ENCODE measurements around the gene PDAP1.
"Not testable (repeated sequence)": the region's sequence is repeated elsewhere in the genome, so short reads cannot be mapped to it uniquely, and the experiment has no call there.

PDAP1 gene

DNA sequence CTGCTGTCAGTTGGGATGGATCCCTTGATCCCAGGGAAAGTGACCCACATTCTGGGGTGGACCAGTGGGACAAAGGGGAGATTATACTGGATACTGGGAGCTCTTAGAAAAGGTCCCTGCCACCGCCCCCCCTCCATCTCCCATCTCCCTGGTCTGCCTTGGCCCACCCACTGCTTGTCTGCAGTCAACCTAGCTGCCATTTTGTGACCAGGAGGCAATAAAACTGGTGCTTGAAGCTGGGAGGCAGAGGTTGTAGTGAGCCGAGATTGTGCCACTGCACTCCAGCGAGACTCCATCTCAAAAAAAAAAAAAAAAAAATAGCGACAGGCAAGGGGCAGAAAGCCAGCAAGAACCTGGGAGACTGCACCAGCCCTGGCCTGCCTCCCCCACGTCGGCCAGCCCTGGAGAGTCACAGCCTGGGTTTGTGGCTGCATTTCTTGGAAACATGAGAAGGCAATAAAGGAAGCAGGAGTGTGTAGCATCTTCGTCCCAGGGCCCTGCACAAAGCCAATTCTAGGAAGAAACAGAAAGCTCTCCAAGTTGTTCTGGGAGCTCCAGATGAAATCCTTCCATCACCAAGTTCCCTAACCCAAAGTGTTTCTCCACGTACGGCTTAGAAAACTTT is 38.5 kb downstream of the PDAP1 start:
- Histone ChIP-seq H3K9me3 (ENCODE audit: control insufficient read depth in 2 of 2, low read length in 2 of 2) (no peaks in the 10 kb centered on the region), H3K9ac (ENCODE audit: low read depth in 1 of 2, low read length in 2 of 2) (no peak overlapping the region), H3K4me3 (ENCODE audit: low read length in 2 of 2) (no peak overlapping the region), H3K27ac (ENCODE audit: low read depth in 2 of 2, low read length in 2 of 2) (no peak overlapping the region), H3K4me1 (ENCODE audit: control insufficient read depth in 2 of 2, insufficient read depth in 2 of 2, low read length in 2 of 2) (peaks cover 7 to 11% of the 10 kb centered on the region in 2 donors), H3K36me3 (ENCODE audit: control insufficient read depth in 2 of 2, insufficient read depth in 2 of 2, low read length in 2 of 2) (peaks cover 17 to 22% of the 10 kb centered on the region in 2 donors), H3K27me3 (ENCODE audit: control insufficient read depth in 2 of 2, insufficient read depth in 2 of 2, low read length in 2 of 2) (no peaks in the 10 kb centered on the region)

DNA sequence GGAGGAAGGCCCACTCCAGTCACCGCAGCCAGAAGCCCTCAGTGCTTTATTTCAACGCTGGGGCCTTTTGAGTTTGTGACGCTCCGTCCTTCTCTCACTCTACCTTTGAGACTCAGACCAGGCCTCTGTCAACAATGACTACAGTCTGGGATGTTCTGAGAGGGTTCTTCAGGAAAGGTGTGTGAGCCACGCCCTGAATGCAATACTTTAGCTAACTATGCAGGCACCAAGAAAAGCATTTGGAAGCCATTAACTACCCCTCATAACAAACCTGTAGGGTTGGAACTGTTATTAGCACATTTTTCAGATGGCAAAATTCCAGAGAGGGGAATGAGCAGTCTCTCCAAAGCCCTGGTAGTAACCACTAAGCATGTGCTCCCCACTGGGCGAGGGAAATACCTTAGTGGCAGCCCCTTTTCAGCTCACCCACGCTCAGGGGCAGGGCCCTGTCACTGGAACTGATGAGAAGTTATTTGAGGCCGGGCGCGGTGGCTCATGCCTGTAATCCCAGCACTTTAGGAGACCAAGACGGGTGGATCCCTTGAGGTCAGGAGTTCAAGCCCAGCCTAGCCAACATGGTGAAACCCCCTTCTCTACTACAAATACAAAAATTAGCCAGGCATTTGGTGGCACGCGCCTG is 39.5 kb downstream of the PDAP1 start:
- Histone ChIP-seq H3K9ac (ENCODE audit: low read depth in 1 of 2, low read length in 2 of 2) (no peak overlapping the region), H3K36me3 (ENCODE audit: control insufficient read depth in 2 of 2, insufficient read depth in 2 of 2, low read length in 2 of 2) (peaks cover 24 to 31% of the 10 kb centered on the region in 2 donors), H3K4me1 (ENCODE audit: control insufficient read depth in 2 of 2, insufficient read depth in 2 of 2, low read length in 2 of 2) (peaks cover 7 to 8% of the 10 kb centered on the region in 2 donors), H3K27me3 (ENCODE audit: control insufficient read depth in 2 of 2, insufficient read depth in 2 of 2, low read length in 2 of 2) (no peaks in the 10 kb centered on the region), H3K27ac (ENCODE audit: low read depth in 2 of 2, low read length in 2 of 2) (no peak overlapping the region), H3K9me3 (ENCODE audit: control insufficient read depth in 2 of 2, low read length in 2 of 2) (no peaks in the 10 kb centered on the region), H3K4me3 (ENCODE audit: low read length in 2 of 2) (no peak overlapping the region)

DNA sequence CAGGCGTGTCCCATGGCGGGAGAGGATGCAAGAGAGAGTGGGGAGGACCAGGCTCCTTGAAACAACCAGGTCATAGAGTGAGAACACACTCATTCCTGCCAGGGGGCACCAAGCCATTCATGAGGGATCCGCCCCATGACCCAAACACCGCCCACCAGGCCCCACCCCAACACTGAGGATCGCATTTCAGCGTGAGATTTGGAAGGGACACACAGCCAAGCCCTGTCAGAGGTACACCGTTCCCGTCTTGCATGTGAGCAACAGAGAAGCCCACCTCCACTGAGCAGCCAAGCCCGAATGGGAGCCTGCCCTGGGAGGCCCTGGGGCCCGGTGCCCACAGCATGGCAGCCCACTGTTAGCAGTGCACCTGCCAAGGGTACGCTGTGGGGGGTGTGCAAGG is 41.8 kb downstream of the PDAP1 start:
- H3K9ac ChIP-seq (ENCODE audit: low read depth in 1 of 2, low read length in 2 of 2) = no peak overlapping the region
- no peaks in the 10 kb centered on the region for H3K4me1 ChIP-seq (ENCODE audit: control insufficient read depth in 2 of 2, insufficient read depth in 2 of 2, low read length in 2 of 2)
- no peak overlapping the region for H3K27ac ChIP-seq (ENCODE audit: low read depth in 2 of 2, low read length in 2 of 2)
- no peaks in the 10 kb centered on the region for H3K9me3 ChIP-seq (ENCODE audit: control insufficient read depth in 2 of 2, low read length in 2 of 2)
- H3K4me3 ChIP-seq (ENCODE audit: low read length in 2 of 2) = no peak overlapping the region
- H3K27me3 ChIP-seq (ENCODE audit: control insufficient read depth in 2 of 2, insufficient read depth in 2 of 2, low read length in 2 of 2) = no peaks in the 10 kb centered on the region
- H3K36me3 ChIP-seq (ENCODE audit: control insufficient read depth in 2 of 2, insufficient read depth in 2 of 2, low read length in 2 of 2) = peaks cover 38 to 42% of the 10 kb centered on the region in 2 donors

DNA sequence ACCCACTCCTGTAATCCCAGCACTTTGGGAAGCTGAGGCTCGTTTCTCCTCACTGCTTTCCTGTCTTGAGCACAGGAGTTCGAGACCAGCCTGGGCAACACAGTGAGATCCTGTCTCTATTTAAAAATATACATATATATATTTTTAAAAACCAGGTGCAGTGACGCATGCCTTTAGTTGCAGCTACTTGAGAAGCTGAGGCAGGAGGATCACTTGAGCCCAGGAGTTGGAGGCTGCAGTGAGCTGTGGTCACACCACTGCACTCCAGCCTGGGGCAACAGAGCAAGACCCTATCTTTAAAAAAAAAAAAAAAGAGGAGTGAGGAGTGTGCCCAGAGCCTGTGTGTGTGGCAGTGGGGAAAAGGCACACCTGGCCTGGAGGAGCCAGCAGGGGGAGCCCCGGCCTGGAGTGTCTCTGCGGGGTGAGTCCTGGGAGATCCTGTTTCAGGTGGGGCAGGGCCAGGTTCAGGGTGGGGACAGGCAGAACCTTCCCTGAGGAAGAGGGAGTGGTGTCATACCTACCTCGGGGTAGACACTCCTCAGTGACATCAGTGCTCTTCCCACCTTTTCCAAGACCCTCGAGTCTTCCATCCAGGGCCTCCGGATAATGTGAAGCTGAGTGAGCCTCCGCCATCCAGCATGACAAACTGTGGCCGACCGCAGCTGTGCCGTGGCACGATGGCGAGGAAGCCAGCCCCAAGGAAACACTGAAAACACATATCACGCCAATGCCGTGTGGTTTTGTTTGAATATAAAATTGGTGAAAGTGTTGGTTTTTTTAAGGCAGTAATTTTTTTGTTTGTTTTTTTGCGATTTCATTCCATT is 42.9 kb downstream of the PDAP1 start:
- Histone ChIP-seq H3K4me1 (ENCODE audit: control insufficient read depth in 2 of 2, insufficient read depth in 2 of 2, low read length in 2 of 2) (no peaks in the 10 kb centered on the region), H3K27me3 (ENCODE audit: control insufficient read depth in 2 of 2, insufficient read depth in 2 of 2, low read length in 2 of 2) (no peaks in the 10 kb centered on the region), H3K4me3 (ENCODE audit: low read length in 2 of 2) (no peak overlapping the region), H3K36me3 (ENCODE audit: control insufficient read depth in 2 of 2, insufficient read depth in 2 of 2, low read length in 2 of 2) (peaks cover 45 to 51% of the 10 kb centered on the region in 2 donors), H3K9me3 (ENCODE audit: control insufficient read depth in 2 of 2, low read length in 2 of 2) (no peaks in the 10 kb centered on the region), H3K27ac (ENCODE audit: low read depth in 2 of 2, low read length in 2 of 2) (peak overlapping the region in 1 of 2 donors; percentile 55), H3K9ac (ENCODE audit: low read depth in 1 of 2, low read length in 2 of 2) (peak overlapping the region in 1 of 2 donors; percentile 40)

DNA sequence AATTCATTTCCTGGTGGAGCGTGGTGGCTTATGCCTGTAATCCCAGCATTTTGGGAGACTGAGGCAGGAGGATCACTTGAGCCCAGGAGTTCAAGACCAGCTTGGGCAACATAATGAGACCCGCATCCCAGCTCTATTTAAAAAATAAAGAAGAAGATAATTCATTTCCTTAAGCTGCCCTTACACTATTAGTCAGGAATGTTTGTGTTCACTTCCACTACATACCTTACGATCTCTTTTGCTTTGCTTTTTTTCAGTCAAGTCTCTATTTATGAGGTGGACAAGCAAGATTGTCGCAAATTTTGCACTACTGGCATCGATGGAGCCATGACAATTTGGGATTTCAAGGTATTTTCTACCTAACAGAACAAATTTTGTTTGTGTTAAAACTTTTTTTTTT is 45.1 kb downstream of the PDAP1 start:
- Histone ChIP-seq H3K4me1 (ENCODE audit: control insufficient read depth in 2 of 2, insufficient read depth in 2 of 2, low read length in 2 of 2) (no peaks in the 10 kb centered on the region), H3K27ac (ENCODE audit: low read depth in 2 of 2, low read length in 2 of 2) (no peak overlapping the region), H3K36me3 (ENCODE audit: control insufficient read depth in 2 of 2, insufficient read depth in 2 of 2, low read length in 2 of 2) (peaks cover 58 to 61% of the 10 kb centered on the region in 2 donors)

DNA sequence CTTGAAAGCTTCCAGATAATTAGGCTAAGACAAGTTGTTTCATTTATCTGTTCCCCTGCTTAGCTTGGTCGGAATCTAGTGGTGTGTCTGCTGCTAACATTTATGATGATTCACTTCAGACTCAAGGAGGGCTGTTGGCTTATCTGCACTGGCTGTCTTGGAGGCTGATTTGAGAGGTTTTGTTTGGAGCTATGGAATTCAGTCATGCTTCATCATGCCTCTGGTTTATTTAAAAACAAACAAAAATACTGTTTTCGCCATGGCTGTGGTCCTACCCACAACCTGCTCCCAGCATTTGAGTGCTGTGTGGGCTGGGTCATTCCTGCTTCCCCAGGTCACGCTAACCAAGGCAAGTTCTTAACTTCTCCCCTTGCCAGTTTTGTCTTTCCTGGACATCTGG is 45.6 kb downstream of the PDAP1 start:
- Histone ChIP-seq H3K27me3 (ENCODE audit: control insufficient read depth in 2 of 2, insufficient read depth in 2 of 2, low read length in 2 of 2) (no peaks in the 10 kb centered on the region), H3K4me1 (ENCODE audit: control insufficient read depth in 2 of 2, insufficient read depth in 2 of 2, low read length in 2 of 2) (no peaks in the 10 kb centered on the region), H3K36me3 (ENCODE audit: control insufficient read depth in 2 of 2, insufficient read depth in 2 of 2, low read length in 2 of 2) (peaks cover 63 to 66% of the 10 kb centered on the region in 2 donors), H3K27ac (ENCODE audit: low read depth in 2 of 2, low read length in 2 of 2) (no peak overlapping the region), H3K4me3 (ENCODE audit: low read length in 2 of 2) (no peak overlapping the region), H3K9ac (ENCODE audit: low read depth in 1 of 2, low read length in 2 of 2) (no peak overlapping the region), H3K9me3 (ENCODE audit: control insufficient read depth in 2 of 2, low read length in 2 of 2) (no peaks in the 10 kb centered on the region)

More for the DNA sequence above, 45.1 kb downstream of the PDAP1 start:
- no peak overlapping the region for H3K4me3 ChIP-seq (ENCODE audit: low read length in 2 of 2)
- H3K9ac ChIP-seq (ENCODE audit: low read depth in 1 of 2, low read length in 2 of 2) = no peak overlapping the region
- H3K9me3 ChIP-seq (ENCODE audit: control insufficient read depth in 2 of 2, low read length in 2 of 2) = no peaks in the 10 kb centered on the region
- no peaks in the 10 kb centered on the region for H3K27me3 ChIP-seq (ENCODE audit: control insufficient read depth in 2 of 2, insufficient read depth in 2 of 2, low read length in 2 of 2)

DNA sequence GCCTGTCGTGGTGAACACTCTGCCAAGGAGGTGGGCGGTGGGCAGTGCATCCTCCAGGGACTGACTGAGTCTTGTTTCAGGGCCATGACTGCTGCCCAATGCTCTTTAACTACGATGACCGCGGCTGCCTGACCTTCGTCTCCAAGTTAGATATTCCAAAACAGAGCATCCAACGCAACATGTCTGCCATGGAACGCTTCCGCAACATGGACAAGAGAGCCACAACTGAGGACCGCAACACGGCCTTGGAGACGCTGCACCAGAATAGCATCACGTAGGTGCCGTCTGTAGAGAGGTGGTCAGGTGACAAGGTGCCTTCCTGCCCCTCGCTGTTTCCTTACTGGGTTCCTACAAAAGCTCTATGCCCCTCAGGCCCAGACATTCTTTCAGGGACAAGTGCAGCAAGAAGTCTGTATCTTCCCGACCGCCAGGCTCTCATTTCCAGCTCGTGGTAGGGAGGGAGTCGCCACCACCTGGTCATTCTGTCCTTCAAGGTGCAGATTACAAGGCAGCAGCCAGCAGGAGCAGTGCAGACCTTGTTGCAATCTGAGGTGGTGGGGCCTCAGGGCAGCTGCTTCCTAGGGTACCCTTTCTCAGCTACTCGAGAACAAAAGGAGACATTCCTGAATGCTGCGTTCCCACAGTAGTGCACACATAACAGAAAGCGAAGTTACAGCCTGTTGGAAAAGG is 48.8 kb downstream of the PDAP1 start:
- peaks cover 59 to 60% of the 10 kb centered on the region in 2 donors for H3K36me3 ChIP-seq (ENCODE audit: control insufficient read depth in 2 of 2, insufficient read depth in 2 of 2, low read length in 2 of 2)
- no peaks in the 10 kb centered on the region for H3K9me3 ChIP-seq (ENCODE audit: control insufficient read depth in 2 of 2, low read length in 2 of 2)
- no peaks in the 10 kb centered on the region for H3K4me1 ChIP-seq (ENCODE audit: control insufficient read depth in 2 of 2, insufficient read depth in 2 of 2, low read length in 2 of 2)
- no peak overlapping the region for H3K9ac ChIP-seq (ENCODE audit: low read depth in 1 of 2, low read length in 2 of 2)
- no peak overlapping the region for H3K4me3 ChIP-seq (ENCODE audit: low read length in 2 of 2)
- no peaks in the 10 kb centered on the region for H3K27me3 ChIP-seq (ENCODE audit: control insufficient read depth in 2 of 2, insufficient read depth in 2 of 2, low read length in 2 of 2)
- H3K27ac ChIP-seq (ENCODE audit: low read depth in 2 of 2, low read length in 2 of 2) = no peak overlapping the region

DNA sequence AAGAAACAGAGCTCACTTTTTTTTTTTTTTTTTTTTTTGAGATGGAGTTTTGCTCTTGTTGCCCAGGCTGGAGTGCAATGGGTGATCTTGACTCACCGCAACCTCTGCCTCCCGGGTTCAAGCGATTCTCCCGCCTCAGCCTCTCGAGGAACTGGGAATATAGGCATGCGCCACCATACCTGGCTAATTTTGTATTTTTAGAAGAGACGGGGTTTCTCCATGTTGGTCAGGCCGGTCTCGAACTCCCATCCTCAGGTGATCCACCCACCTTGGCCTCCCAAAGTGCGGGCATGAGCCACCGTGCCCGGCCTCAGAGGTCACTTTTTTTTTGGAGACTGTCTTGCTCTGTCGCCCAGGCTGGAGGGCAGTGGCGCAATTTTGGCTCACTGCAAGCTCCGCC is 49.9 kb downstream of the PDAP1 start:
- not testable (repeated sequence) for H3K27me3 ChIP-seq (ENCODE audit: control insufficient read depth in 2 of 2, insufficient read depth in 2 of 2, low read length in 2 of 2); H3K4me1 ChIP-seq (ENCODE audit: control insufficient read depth in 2 of 2, insufficient read depth in 2 of 2, low read length in 2 of 2); H3K9ac ChIP-seq (ENCODE audit: low read depth in 1 of 2, low read length in 2 of 2); H3K27ac ChIP-seq (ENCODE audit: low read depth in 2 of 2, low read length in 2 of 2); H3K9me3 ChIP-seq (ENCODE audit: control insufficient read depth in 2 of 2, low read length in 2 of 2); H3K4me3 ChIP-seq (ENCODE audit: low read length in 2 of 2)
- peaks cover 50 to 60% of the 10 kb centered on the region in 2 donors for H3K36me3 ChIP-seq (ENCODE audit: control insufficient read depth in 2 of 2, insufficient read depth in 2 of 2, low read length in 2 of 2)

DNA sequence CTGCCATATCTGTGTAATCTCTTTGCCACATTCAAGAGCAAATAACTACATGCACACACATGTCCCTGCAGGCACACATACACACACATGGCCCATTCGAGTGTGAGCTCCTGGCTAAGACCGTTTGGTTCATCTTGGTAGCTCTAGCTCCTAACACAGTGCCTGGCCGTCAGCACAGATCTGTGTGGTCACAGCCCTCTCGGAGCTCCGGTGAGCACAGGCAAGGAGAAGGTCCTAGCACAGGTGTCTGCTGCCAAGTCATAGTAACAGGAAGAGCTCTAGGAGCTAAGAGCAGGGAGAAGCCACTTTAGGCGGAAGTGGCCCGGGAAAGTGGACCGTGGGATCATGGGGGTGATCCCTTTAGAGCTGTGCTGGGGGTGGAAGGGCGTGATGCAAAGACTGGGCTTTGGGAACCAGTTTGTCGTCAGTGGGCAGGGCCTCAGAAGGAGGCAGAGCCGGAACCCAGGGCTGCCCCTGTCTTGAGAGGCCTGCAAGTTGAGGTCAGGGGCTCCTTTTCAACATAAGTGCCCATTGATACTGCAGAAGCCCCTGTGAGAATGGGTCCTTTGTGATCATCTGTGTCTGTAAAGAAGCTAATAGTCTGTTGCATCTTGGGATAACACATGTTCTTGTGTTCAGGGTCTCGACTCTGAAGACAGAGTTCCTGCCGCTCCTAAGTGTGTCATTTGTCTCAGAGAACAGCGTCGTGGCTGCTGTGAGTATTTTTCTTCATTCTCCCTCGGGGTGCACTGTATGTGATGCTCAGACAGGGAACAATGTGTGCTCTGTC is 50.5 kb downstream of the PDAP1 start:
- Histone ChIP-seq H3K27me3 (ENCODE audit: control insufficient read depth in 2 of 2, insufficient read depth in 2 of 2, low read length in 2 of 2) (no peaks in the 10 kb centered on the region), H3K4me3 (ENCODE audit: low read length in 2 of 2) (no peak overlapping the region), H3K27ac (ENCODE audit: low read depth in 2 of 2, low read length in 2 of 2) (no peak overlapping the region), H3K9ac (ENCODE audit: low read depth in 1 of 2, low read length in 2 of 2) (no peak overlapping the region), H3K4me1 (ENCODE audit: control insufficient read depth in 2 of 2, insufficient read depth in 2 of 2, low read length in 2 of 2) (no peaks in the 10 kb centered on the region), H3K9me3 (ENCODE audit: control insufficient read depth in 2 of 2, low read length in 2 of 2) (no peaks in the 10 kb centered on the region), H3K36me3 (ENCODE audit: control insufficient read depth in 2 of 2, insufficient read depth in 2 of 2, low read length in 2 of 2) (peaks cover 44 to 54% of the 10 kb centered on the region in 2 donors)
